Panc1 (cell line): ENCODE data around the gene PTPN9. TPM values are rescaled to one million over a fixed set of nuclear protein-coding genes. Genes with fewer than 3 reads are reported as not detected.

Source experiments
- ATAC-seq: fragments of 200-7000 bp; cut with Tn5 transposase; 2 replicates; pipeline ENCODE4 v1.9.1; 2020; ENCODE audit warnings: mild to moderate bottlenecking, moderate library complexity
- BruUV-seq: library from RNA; stranded (reverse); fragments of 400-500 nt; replicated peaks from 2 replicates; lab custom pipeline; 2021; lab: Mats Ljungman, UMichigan
- CTCF ChIA-PET: fragments of 300-600 bp; sonication (Branson Sonifier 250); formaldehyde crosslinking; loops from one replicate; lab custom pipeline; 2022; ENCODE audit warnings: antibody characterized with exemption; lab: Charles Lee
- POLR2A ChIA-PET: fragments of 300-600 bp; sonication (Branson Sonifier 250); formaldehyde crosslinking; loops from one replicate; lab custom pipeline; 2022; ENCODE audit warnings: antibody characterized with exemption; lab: Charles Lee
- DNase-seq: peaks from one replicate; pipeline ENCODE4 v3.0.0-alpha.2; 2010; ENCODE audit warnings: low read depth, low spot score
- H3K27ac ChIP-seq: 2 replicates; pipeline ENCODE4 v1.5.1; 2011; ENCODE audit warnings: mild to moderate bottlenecking, low read length, inconsistent platforms
- H3K27me3 ChIP-seq: fragments of 200-500 bp; sonication (Bioruptor generic); 2 replicates; pipeline ENCODE4 v1.6.0; 2014; ENCODE audit warnings: low read length, inconsistent platforms; ENCODE audit not compliant: control insufficient read depth, insufficient read depth
- H3K36me3 ChIP-seq: fragments of 200-500 bp; sonication (Bioruptor generic); 2 replicates; pipeline ENCODE4 v1.5.1; 2014; ENCODE audit warnings: inconsistent platforms, mild to moderate bottlenecking, low read length, moderate library complexity; ENCODE audit not compliant: control insufficient read depth, insufficient read depth
- H3K4me1 ChIP-seq: 2 replicates; pipeline ENCODE4 v1.5.1; 2011; ENCODE audit warnings: inconsistent platforms, mild to moderate bottlenecking, low read length, moderate library complexity; ENCODE audit not compliant: control insufficient read depth, insufficient read depth
- H3K4me3 ChIP-seq, 2 experiments: 2 replicates each; pipeline ENCODE4 v1.5.1; 2011 to 2012; ENCODE audit warnings: low read depth in 2 of 2, low read length in 2 of 2, mild to moderate bottlenecking in 2 of 2, inconsistent platforms in 1 of 2, moderate library complexity in 1 of 2
- H3K9me3 ChIP-seq: fragments of 200-500 bp; sonication (Bioruptor generic); 2 replicates; pipeline ENCODE4 v1.5.1; 2014; ENCODE audit warnings: low read depth, mild to moderate bottlenecking, inconsistent platforms, low read length, moderate library complexity; ENCODE audit not compliant: control insufficient read depth, insufficient read depth
- POLR2AphosphoS5 ChIP-seq: IDR thresholded peaks from 2 replicates; pipeline ENCODE4 v1.6.1; 2012; ENCODE audit warnings: mild to moderate bottlenecking, low read depth, low read length, moderate library complexity
- SIN3A ChIP-seq: IDR thresholded peaks from 2 replicates; pipeline ENCODE4 v1.6.1; 2012; ENCODE audit warnings: low read depth, mild to moderate bottlenecking, low read length, moderate library complexity, borderline replicate concordance; ENCODE audit not compliant: insufficient read depth
- TCF7L2 ChIP-seq: IDR thresholded peaks from 2 replicates; pipeline ENCODE4 v1.6.1; 2011; ENCODE audit warnings: mild to moderate bottlenecking, low read depth, low read length, inconsistent platforms
- in situ Hi-C: cut with HindIII; loops from 2 replicates; pipeline ENCODE4 v1.10.0; 2016; ENCODE audit warnings: low sequenced_read_pairs, low pct_unique_long_range_greater_than_20kb
- intact Hi-C: fragments of 100-400 bp; cut with micrococcal nuclease; formaldehyde crosslinking; loops from one replicate; pipeline ENCODE4 v1.10.0; 2022; ENCODE audit not compliant: unreplicated experiment
- total RNA-seq: library from RNA; stranded (reverse); gene quantifications from one replicate; pipeline ENCODE4 v1.2.1, GENCODE V29; 2021; ENCODE audit not compliant: unreplicated experiment
- TF ChIP-seq, protein P1 (sequence below): fragments of 450-650 bp; IDR thresholded peaks from 2 replicates; pipeline ENCODE4 v1.5.1; 2017; ENCODE audit warnings: mild to moderate bottlenecking
- TF ChIP-seq, protein P2 (sequence below), 2 experiments: IDR thresholded peaks; 2 replicates each; pipeline ENCODE4 v1.6.1; 2011 to 2012; ENCODE audit warnings: low read depth in 2 of 2, control low read depth in 1 of 2, low read length in 1 of 2, mild to moderate bottlenecking in 1 of 2, moderate library complexity in 1 of 2; ENCODE audit not compliant: insufficient read depth in 1 of 2

Gene PTPN9
- total RNA-seq, 1 experiment from 2014 or later: 38.4 TPM

DNA sequence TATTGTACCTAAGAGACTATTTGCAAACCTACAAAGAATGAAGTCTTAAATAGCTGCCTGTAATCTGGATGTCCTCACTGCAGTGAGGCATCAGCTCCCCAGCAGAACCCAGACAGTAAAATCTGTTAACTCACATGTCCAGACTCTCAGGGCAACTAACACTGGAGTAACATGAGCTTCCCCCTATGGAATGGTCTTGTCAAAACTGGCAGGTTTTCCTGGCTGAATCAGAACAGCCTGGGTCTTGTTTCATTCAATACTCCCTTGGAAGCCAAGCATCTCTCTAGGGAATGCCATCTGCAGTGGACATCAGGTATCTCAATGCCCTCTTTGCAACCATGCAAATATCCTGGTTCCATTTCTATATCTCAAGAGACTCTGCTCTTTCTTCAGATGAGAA is 24.4 kb downstream of the PTPN9 start:
- in situ Hi-C loops: no loop called here
- no peak for TF ChIP-seq TCF7L2
- no peaks in the 10 kb centered on the region for H3K4me1 ChIP-seq
- H3K27me3 ChIP-seq: no peaks in the 10 kb centered on the region
- H3K27ac ChIP-seq: no peak overlapping the region
- no peaks in the 10 kb centered on the region for H3K36me3 ChIP-seq
- POLR2A ChIA-PET: no interaction called here
- DNase-seq (no peak), ATAC-seq (no peak)
- CTCF ChIA-PET: no interaction called here
- H3K4me3 ChIP-seq: no peak overlapping the region
- no peaks in the 10 kb centered on the region for H3K9me3 ChIP-seq
- BruUV-seq: no TSS peak
- intact Hi-C loops: no loop called here

DNA sequence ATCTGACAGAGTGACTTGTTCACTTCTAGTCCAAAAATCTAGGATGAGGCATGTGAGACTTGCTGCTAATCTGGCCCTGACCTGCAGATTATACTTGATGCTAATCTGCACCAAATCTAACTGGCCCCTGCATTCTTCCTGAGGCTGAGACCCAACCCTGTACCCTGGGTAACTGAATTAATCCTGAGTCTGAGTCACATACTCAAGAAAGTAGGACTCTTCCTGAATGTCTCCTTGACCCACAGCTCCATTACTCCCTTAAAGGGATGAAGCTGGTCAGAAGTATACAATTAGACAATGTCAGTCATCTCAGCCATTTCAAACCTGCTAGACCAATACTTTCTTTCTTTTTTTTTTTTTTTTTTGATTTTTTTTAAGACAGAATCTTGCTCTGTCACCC is 25.5 kb downstream of the PTPN9 start:
- Histone ChIP-seq H3K36me3 (no peaks in the 10 kb centered on the region), H3K9me3 (no peaks in the 10 kb centered on the region), H3K27me3 (no peaks in the 10 kb centered on the region), H3K27ac (no peak overlapping the region), H3K4me1 (no peaks in the 10 kb centered on the region), H3K4me3 (no peak overlapping the region)
- POLR2A ChIA-PET: interaction anchor here (1.0 kb wide), 1 partner anchor 29 kb away, joined by 5 read pairs; no protein-coding TSS in a partner anchor
- TF ChIP-seq, protein P1, sequence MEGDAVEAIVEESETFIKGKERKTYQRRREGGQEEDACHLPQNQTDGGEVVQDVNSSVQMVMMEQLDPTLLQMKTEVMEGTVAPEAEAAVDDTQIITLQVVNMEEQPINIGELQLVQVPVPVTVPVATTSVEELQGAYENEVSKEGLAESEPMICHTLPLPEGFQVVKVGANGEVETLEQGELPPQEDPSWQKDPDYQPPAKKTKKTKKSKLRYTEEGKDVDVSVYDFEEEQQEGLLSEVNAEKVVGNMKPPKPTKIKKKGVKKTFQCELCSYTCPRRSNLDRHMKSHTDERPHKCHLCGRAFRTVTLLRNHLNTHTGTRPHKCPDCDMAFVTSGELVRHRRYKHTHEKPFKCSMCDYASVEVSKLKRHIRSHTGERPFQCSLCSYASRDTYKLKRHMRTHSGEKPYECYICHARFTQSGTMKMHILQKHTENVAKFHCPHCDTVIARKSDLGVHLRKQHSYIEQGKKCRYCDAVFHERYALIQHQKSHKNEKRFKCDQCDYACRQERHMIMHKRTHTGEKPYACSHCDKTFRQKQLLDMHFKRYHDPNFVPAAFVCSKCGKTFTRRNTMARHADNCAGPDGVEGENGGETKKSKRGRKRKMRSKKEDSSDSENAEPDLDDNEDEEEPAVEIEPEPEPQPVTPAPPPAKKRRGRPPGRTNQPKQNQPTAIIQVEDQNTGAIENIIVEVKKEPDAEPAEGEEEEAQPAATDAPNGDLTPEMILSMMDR: no peak
- no peak for TF ChIP-seq TCF7L2
- TF ChIP-seq, protein P2, sequence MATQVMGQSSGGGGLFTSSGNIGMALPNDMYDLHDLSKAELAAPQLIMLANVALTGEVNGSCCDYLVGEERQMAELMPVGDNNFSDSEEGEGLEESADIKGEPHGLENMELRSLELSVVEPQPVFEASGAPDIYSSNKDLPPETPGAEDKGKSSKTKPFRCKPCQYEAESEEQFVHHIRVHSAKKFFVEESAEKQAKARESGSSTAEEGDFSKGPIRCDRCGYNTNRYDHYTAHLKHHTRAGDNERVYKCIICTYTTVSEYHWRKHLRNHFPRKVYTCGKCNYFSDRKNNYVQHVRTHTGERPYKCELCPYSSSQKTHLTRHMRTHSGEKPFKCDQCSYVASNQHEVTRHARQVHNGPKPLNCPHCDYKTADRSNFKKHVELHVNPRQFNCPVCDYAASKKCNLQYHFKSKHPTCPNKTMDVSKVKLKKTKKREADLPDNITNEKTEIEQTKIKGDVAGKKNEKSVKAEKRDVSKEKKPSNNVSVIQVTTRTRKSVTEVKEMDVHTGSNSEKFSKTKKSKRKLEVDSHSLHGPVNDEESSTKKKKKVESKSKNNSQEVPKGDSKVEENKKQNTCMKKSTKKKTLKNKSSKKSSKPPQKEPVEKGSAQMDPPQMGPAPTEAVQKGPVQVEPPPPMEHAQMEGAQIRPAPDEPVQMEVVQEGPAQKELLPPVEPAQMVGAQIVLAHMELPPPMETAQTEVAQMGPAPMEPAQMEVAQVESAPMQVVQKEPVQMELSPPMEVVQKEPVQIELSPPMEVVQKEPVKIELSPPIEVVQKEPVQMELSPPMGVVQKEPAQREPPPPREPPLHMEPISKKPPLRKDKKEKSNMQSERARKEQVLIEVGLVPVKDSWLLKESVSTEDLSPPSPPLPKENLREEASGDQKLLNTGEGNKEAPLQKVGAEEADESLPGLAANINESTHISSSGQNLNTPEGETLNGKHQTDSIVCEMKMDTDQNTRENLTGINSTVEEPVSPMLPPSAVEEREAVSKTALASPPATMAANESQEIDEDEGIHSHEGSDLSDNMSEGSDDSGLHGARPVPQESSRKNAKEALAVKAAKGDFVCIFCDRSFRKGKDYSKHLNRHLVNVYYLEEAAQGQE (IDR thresholded peaks at IDR 0.05; ENCODE audit: insufficient read depth in 1 of 2, low read depth in 2 of 2, low read length in 1 of 2): no peak
- TF ChIP-seq POLR2AphosphoS5: no peak
- no peak for TF ChIP-seq SIN3A
- CTCF ChIA-PET: no interaction called here
- no TSS peak for BruUV-seq
- intact Hi-C loops (no loop called here), in situ Hi-C loops (no loop called here)
- ATAC-seq: no peak
- DNase-seq: no peak

DNA sequence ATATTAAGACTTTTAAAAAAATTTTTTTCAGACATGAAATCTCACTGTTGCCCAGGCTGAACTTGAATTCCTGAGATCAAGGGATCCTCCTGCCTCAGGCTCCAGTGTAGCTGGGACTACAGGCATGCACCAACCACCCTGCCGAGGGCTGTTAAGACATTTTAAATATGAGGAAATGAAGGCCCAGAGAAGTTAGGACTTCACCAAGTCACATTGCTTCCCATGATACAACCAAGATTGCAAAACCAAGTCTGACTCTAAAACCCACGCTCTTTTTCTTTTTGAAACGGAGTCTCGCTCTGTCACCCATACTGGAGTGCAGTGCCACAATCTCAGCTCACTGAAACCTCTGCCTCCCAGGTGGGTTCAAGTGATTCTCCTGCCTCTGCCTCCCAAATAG is 28.0 kb downstream of the PTPN9 start:
- intact Hi-C loops: no loop called here
- no peak overlapping the region for H3K4me3 ChIP-seq
- no peaks in the 10 kb centered on the region for H3K9me3 ChIP-seq
- no peaks in the 10 kb centered on the region for H3K36me3 ChIP-seq
- TF ChIP-seq, protein P2 (IDR thresholded peaks at IDR 0.05; ENCODE audit: insufficient read depth in 1 of 2, low read depth in 2 of 2, low read length in 1 of 2): no peak
- TF ChIP-seq, protein P1: no peak
- TF ChIP-seq TCF7L2 (no peak), POLR2AphosphoS5 (no peak), SIN3A (no peak)
- H3K27ac ChIP-seq: no peak overlapping the region
- CTCF ChIA-PET: no interaction called here
- ATAC-seq: no peak
- no peaks in the 10 kb centered on the region for H3K27me3 ChIP-seq
- no peaks in the 10 kb centered on the region for H3K4me1 ChIP-seq
- DNase-seq: no peak
- POLR2A ChIA-PET: no interaction called here
- in situ Hi-C loops: no loop called here
- BruUV-seq: no TSS peak
